ENCODE results near the gene ABL2. TPM values are rescaled to one million over a fixed set of nuclear protein-coding genes. Genes with fewer than 3 reads are reported as not detected.

ABL2 gene
- total RNA-seq, 1 experiment from 2014 or later = 7.9 TPM

DNA sequence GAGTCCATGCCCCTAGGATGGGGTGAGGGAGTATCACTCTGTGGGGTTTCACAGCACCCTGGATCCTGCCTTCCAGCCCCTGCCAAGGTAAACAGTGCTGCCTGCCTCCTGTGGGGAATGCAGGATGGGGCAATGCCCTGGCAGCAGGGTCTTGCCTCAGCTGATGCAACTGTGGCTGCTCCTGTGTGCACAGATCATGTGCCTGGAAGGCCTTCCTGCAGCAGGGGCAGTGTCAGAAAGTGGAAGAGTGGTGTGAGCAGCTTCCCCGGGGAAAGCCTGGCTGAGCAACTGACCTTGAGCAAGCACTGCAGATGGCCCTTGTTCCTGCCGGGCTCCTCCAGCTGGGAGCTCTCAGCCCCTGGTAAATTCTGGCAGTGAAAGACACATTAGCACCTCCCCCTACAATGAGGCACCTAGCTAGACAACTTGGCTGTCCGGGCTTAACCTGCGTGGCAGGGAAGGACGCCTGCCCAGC is 137.7 kb downstream of the ABL2 start:
- peaks cover 26% of the 10 kb centered on the region for H3K36me3 ChIP-seq (replicated peaks; ENCODE audit: control insufficient read depth, insufficient read depth, low read length)
- no peak for DNase-seq
- H3K4me3 ChIP-seq (ENCODE audit: insufficient read depth, low read depth, low read length) = no peak overlapping the region
- no peaks in the 10 kb centered on the region for H3K27me3 ChIP-seq (ENCODE audit: control insufficient read depth, insufficient read depth, low read length)

DNA sequence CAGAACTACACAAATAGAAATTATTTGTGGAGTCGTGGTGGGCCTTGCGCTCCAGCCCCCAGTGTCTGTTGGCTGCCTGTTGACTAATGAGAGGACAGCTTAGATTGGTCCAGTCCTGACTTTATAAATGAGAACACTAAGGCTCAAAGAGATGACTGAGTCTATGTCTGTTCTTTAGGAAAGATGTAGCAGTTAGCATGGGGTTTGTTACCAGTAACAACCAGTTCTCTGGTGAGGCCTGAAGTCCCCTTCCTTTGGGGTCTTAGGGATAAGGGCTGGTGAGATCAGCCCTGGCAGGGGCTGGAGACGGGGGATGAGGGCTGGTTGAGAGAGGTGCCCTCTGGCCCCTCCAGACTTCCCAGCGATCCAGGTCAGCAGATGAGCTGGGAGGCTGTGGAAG is 138.6 kb downstream of the ABL2 start:
- H3K4me3 ChIP-seq (ENCODE audit: insufficient read depth, low read depth, low read length) = no peak overlapping the region
- H3K27me3 ChIP-seq (ENCODE audit: control insufficient read depth, insufficient read depth, low read length) = no peaks in the 10 kb centered on the region
- DNase-seq = no peak
- H3K36me3 ChIP-seq (replicated peaks; ENCODE audit: control insufficient read depth, insufficient read depth, low read length) = peaks cover 23% of the 10 kb centered on the region

DNA sequence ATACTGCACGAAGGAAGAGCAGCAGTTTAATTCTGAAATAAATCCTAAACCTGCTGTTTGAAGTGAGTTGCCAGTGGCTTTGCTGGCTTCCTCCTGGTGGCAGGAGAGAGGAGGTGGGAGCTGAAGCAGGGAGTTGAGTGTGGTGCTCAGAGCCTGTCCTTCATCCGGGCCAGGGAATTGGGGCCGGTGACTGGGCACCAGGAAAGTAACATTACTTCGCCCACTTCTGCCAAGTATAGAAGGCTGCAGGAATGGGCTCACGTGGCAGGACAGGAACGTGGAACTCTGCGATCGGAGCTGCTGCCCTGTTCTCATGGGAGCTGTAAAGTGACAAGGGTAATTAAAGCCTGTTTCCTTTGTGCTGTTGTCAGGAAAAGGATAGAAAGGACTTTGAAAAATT is 139.0 kb downstream of the ABL2 start:
- Histone ChIP-seq H3K36me3 (replicated peaks; ENCODE audit: control insufficient read depth, insufficient read depth, low read length) (peaks cover 21% of the 10 kb centered on the region), H3K27me3 (ENCODE audit: control insufficient read depth, insufficient read depth, low read length) (no peaks in the 10 kb centered on the region), H3K4me3 (ENCODE audit: insufficient read depth, low read depth, low read length) (no peak overlapping the region)
- no peak for DNase-seq

DNA sequence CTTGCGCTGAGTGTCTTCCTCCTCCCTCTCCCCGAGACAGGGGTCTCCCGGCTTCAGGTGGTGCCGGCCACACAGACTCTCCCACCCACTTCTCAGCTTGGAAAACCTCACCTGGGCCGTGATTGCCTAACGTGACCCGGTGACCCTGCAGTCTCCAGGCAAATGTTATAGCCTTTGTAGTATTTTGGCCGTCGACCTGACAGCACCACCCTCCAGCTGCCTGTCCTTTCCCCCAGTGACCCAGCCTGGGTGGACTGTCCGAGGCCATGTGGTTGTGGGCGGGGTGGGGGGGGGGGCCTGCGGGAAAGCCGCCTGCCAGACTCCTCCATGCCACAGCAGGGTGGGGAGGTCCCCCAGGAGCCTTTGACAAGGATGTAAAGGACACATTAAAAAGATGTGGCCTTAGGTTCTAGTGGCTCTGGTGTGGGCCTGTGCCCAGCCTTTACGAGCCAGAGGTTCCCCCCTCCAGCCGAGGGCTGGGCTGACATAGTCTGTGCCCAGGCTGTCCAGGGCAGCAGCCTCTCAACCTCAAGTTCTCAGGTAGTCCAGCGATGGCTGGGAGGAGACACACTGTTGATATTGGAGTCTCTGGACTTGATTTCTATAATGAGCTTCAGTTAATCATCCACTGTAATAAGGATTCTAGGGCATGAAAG is 139.5 kb downstream of the ABL2 start:
- no peaks in the 10 kb centered on the region for H3K27me3 ChIP-seq (ENCODE audit: control insufficient read depth, insufficient read depth, low read length)
- DNase-seq = no peak
- H3K4me3 ChIP-seq (ENCODE audit: insufficient read depth, low read depth, low read length) = no peak overlapping the region
- peaks cover 16% of the 10 kb centered on the region for H3K36me3 ChIP-seq (replicated peaks; ENCODE audit: control insufficient read depth, insufficient read depth, low read length)

DNA sequence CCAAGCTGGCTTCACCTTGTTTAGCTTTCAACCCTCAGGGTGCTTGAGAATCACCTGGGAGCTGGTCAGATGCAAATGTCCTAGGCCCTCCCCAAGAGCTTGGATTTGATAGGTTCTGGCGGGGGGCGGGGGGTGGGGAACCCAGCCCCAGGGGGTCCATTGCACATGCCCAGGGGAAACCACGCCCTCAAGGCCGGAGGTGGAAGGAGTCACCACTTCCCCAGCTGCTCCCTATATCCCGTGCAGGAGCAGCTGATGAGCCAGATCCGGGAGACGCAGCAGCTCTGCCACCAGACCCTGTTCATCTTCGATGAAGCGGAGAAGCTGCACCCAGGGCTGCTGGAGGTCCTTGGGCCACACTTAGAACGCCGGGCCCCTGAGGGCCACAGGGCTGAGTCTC is 141.8 kb downstream of the ABL2 start:
- Histone ChIP-seq H3K4me3 (ENCODE audit: insufficient read depth, low read depth, low read length) (peak overlapping the region; percentile 29), H3K27me3 (ENCODE audit: control insufficient read depth, insufficient read depth, low read length) (peaks cover under 1% of the 10 kb centered on the region; the same call in 1 of the 2 replicates), H3K36me3 (replicated peaks; ENCODE audit: control insufficient read depth, insufficient read depth, low read length) (peaks cover 1% of the 10 kb centered on the region)
- peak; percentile 97 for DNase-seq

DNA sequence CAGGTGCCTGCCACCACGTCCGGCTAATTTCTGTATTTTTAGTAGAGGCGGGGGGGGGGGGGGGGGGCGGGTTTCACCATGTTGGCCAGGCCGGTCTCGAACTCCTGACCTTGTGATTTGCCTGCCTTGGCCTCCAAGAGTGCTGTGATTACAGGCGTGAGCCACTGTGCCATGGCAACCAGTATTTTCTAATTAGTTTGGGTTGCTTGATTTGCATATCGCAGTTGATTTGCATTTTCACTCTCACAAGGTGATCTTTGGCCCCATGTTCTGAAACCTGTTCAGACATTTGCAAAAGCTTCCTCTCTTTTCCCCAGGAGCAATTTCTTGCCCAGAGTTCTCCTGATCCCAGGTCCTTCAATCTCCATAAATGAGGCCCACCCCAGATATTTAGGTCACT is 145.9 kb downstream of the ABL2 start:
- Histone ChIP-seq H3K4me3 (ENCODE audit: insufficient read depth, low read depth, low read length) (no peak overlapping the region), H3K27me3 (ENCODE audit: control insufficient read depth, insufficient read depth, low read length) (peaks cover 3% of the 10 kb centered on the region; the same call in 1 of the 2 replicates), H3K36me3 (replicated peaks; ENCODE audit: control insufficient read depth, insufficient read depth, low read length) (no peaks in the 10 kb centered on the region; the same call in 1 of the 2 replicates)
- DNase-seq = no peak

DNA sequence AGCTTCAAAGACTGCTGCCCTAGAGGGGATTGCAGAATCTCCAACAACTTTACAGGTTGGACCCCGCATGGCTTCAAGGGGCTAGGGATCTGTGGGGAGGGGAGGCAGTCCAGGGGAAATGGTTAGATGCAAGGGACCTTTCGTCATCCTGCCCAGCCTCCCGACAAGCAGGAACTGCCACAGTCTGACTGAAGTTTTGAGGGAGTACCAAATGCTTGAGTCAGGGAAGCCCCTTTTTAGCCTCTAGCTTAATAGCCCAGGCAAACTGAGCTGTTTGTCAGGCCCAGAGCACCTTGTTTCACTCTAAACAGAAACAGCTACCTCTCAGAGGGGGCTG is 146.5 kb downstream of the ABL2 start:
- no peak for DNase-seq
- no peaks in the 10 kb centered on the region; the same call in 1 of the 2 replicates for H3K36me3 ChIP-seq (replicated peaks; ENCODE audit: control insufficient read depth, insufficient read depth, low read length)
- peak overlapping the region; percentile 92 for H3K4me3 ChIP-seq (ENCODE audit: insufficient read depth, low read depth, low read length)
- peaks cover 3% of the 10 kb centered on the region; the same call in 1 of the 2 replicates for H3K27me3 ChIP-seq (ENCODE audit: control insufficient read depth, insufficient read depth, low read length)

DNA sequence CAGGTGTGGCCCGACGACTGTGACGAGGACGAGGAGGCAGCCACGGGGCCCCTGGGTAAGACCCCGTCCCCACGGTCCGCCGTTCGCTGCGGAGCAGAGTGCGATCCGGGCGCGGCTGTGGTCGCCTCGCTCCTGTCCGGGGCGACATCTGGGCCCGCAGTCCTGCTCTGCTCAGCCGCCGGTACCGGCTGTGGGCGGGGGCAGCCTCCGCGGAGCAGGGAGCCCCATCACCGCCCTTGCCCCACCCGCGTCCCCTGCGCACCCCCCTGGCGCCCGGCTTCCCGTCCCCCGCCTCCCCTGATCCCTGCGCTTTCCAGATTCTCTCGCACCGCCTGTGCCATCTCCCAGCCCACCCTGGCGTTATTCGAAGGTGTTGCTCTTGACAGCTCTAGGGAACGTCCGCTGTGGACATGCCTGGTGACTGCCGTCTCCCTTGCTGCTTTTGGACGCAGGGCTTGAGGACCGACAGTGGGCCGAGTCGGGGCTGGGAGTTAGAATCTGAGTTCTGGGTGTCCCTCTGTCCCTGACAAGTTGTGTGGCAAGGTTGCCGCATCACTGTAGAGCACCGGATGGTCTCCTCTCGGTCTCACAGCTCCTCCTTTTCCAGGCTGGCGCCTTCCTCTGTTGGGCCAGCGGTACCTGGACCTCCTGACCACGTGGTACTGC is 147.0 kb downstream of the ABL2 start:
- peak; percentile 76 for DNase-seq
- H3K36me3 ChIP-seq (replicated peaks; ENCODE audit: control insufficient read depth, insufficient read depth, low read length) = no peaks in the 10 kb centered on the region; the same call in 1 of the 2 replicates
- peaks cover 3% of the 10 kb centered on the region; the same call in 1 of the 2 replicates for H3K27me3 ChIP-seq (ENCODE audit: control insufficient read depth, insufficient read depth, low read length)
- H3K4me3 ChIP-seq (ENCODE audit: insufficient read depth, low read depth, low read length) = peak overlapping the region; percentile 92

DNA sequence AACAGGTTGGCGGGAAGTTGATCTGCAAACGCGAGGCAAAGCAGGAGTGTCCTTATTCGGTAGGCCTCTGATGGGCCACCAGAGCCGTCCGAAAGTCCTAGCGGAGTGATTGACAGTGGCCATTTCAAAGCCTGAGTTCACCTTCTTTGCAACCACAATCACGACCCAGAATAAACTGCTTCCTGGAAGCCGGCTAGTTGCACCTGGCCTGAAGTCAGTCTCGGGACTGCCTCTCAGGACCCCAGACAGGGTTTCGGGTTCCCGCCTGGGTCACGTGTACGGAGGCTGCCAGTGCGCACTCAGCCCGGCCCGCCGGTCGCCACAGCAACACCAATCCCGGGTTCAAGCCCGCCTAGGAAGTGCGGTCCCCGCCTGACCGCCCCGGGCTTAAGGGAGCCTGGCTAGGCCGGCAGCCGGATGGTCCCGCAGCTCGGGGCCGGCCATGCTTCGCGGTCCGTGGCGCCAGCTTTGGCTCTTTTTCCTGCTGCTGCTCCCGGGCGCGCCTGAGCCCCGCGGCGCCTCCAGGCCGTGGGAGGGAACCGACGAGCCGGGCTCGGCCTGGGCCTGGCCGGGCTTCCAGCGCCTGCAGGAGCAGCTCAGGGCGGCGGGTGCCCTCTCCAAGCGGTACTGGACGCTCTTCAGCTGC is 147.7 kb downstream of the ABL2 start, which contains the start of gene TOR3A:
TOR3A (plus strand) TSS at position 384 of the 646 bp plus-strand sequence; CDS start at position 443, 59 bp downstream.
- DNase-seq = peak; percentile 96
- peak within 1 kb of the TSS; percentile 92 for H3K4me3 ChIP-seq (ENCODE audit: insufficient read depth, low read depth, low read length)
- H3K36me3 ChIP-seq (replicated peaks; ENCODE audit: control insufficient read depth, insufficient read depth, low read length) = no peaks in the 10 kb centered on the region; the same call in 1 of the 2 replicates
- H3K27me3 ChIP-seq (ENCODE audit: control insufficient read depth, insufficient read depth, low read length) = peaks cover 3% of the 10 kb centered on the region; the same call in 1 of the 2 replicates

DNA sequence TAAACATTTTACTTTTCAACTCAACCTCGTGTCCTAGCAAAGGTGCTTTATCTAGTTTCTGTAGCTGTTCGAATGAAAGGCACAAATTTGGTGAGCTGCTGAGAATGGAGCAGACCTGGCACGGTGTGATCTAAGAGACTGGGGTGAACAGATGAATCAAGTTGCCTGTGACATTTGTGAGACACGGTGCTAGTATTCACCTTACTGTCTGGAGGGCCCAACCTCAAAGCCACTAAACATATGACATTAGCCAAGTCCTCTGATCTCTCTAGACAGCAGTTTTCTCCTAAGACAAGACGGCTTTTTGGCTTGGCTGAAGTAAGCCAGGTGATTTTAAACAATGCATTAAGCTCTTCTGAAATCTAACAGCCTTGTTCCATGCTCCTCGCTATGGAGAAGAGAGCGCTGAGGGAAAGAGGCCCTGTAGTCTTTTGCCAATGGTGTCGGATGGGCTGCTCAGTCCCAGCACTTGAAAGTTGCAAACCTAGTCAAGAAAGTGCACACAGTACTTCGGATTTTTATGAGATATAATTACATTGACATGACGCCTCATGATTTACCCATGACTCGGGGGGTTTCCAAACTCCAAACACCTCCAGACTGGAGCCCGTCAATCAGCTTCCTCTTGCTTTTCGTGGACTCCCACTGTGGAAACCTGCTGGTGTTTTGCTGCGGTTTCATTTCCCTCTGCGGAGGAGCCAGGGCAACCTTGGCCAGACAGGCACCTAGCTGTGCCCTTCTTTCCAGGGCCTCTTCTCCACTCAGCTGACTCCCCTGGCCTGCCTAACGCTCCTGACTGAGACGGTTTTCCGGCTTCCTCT is 148.4 kb downstream of the ABL2 start:
- Histone ChIP-seq H3K4me3 (ENCODE audit: insufficient read depth, low read depth, low read length) (peak overlapping the region; percentile 92), H3K27me3 (ENCODE audit: control insufficient read depth, insufficient read depth, low read length) (peaks cover 3% of the 10 kb centered on the region; the same call in 1 of the 2 replicates), H3K36me3 (replicated peaks; ENCODE audit: control insufficient read depth, insufficient read depth, low read length) (no peaks in the 10 kb centered on the region; the same call in 1 of the 2 replicates)
- no peak for DNase-seq

DNA sequence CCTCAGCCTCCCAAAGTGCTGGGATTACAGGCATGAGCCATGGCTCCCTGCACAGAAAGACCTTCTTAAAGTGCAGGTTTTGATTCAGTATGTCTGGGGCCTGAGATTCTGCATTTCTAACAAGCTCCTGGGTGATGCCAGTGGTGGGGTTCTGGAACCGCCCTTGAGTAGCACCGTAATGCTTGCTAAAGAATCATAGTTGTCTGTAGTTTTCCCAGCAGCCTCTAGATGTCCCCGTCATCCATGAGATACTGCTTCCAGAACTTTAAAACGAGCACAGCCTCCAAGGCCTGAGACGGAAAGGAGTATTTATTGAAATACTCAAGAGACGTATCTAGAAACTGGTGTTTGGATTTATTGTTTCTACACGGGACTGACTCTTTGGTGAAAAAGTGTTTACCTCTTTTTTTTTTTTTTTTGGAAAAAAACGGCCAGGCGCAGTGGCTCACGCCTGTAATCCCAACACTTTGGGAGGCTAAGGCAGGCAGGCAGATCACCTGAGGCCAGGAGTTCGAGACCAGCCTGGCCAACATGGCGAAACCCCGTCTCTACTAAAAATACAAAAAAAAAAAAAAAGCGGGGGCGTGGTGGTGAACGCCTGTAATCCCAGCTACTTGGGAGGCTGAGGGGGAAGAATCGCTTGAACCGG is 150.2 kb downstream of the ABL2 start:
- DNase-seq = peak; percentile 69
- Histone ChIP-seq H3K27me3 (ENCODE audit: control insufficient read depth, insufficient read depth, low read length) (peaks cover 3% of the 10 kb centered on the region; the same call in 1 of the 2 replicates), H3K4me3 (ENCODE audit: insufficient read depth, low read depth, low read length) (no peak overlapping the region), H3K36me3 (replicated peaks; ENCODE audit: control insufficient read depth, insufficient read depth, low read length) (no peaks in the 10 kb centered on the region)

DNA sequence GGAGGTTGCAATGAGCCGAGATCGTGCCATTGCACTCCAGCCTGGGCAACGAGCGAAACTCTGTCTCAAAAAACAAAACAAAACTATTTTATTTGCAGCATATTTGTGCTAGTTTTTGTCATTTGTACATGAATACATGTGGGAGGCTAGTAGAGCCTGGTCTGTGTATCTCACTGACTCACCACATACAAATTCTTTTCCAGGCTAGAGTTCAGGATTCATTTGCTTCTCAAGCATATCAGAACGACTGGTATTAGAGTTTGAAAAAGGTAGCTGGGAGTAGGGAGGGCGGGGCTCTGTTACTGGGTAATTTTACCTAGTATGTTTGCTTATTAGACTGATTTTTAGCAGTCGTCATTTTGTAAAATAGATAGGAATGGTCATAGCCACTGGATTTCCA is 152.1 kb downstream of the ABL2 start:
- H3K36me3 ChIP-seq (replicated peaks; ENCODE audit: control insufficient read depth, insufficient read depth, low read length) = no peaks in the 10 kb centered on the region
- no peak for DNase-seq
- H3K27me3 ChIP-seq (ENCODE audit: control insufficient read depth, insufficient read depth, low read length) = no peaks in the 10 kb centered on the region; the same call in 1 of the 2 replicates
- H3K4me3 ChIP-seq (ENCODE audit: insufficient read depth, low read depth, low read length) = no peak overlapping the region

DNA sequence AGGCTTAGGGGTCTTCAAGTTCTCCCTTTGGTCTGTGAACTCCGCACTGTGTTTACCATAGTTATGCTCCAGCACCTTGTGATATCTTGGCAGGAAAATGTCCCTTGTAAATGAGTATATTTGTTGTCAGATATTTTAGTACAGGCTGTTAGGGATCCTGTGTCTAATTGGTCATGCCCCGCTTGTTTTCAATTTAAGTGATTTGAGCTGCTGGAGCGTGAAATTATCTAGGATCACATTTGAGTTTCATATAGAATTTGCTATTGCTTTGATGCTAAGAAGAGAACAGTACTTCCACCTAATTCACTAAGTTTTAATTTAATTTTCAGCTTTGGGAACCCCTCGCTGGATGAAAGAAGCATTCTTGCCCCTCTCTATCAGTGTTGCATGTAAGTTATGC is 163.0 kb downstream of the ABL2 start:
- H3K36me3 ChIP-seq (replicated peaks; ENCODE audit: control insufficient read depth, insufficient read depth, low read length) = peaks cover 3% of the 10 kb centered on the region
- no peak for DNase-seq
- H3K27me3 ChIP-seq (ENCODE audit: control insufficient read depth, insufficient read depth, low read length) = no peaks in the 10 kb centered on the region
- H3K4me3 ChIP-seq (ENCODE audit: insufficient read depth, low read depth, low read length) = no peak overlapping the region
